ENCODE measurements around the gene NOTUM.

NOTUM gene

DNA sequence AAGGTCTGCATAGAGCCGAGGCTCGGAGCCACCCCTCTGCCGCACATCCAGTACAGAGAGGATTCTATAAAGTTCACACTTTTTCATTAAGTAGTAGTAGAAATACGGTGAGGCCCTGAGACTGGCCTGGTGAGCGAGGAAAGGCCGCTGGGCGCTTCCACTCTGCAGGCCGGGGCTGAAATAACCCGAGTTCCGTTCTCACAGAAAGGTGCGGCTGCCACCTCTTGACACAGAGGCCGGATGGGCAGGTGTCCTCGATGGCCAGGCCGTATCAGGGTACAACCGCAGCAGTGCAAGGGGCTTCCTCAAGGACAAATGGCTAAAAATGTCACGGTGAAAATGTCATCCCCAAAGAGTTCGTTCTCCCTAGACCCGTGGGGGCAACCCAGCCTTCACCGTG lies 49.0 kb downstream of the NOTUM start:
- H3K4me3 ChIP-seq (ENCODE audit: low read length in 2 of 2): no peak overlapping the region
- peaks cover 8% of the 10 kb centered on the region for H3K79me1 ChIP-seq (ENCODE audit: low read depth, low read length)
- no peak overlapping the region for H2BK12ac ChIP-seq (ENCODE audit: low read length)
- H4K91ac ChIP-seq (ENCODE audit: low read depth, low read length, poor library complexity): no peak overlapping the region
- no peak overlapping the region for H3K9ac ChIP-seq (ENCODE audit: low read depth, low read length, poor library complexity)
- H3K4ac ChIP-seq (ENCODE audit: low read length): no peak overlapping the region
- no peak overlapping the region for H2BK120ac ChIP-seq (ENCODE audit: low read depth, low read length)
- H3K4me1 ChIP-seq (ENCODE audit: control insufficient read depth in 2 of 2, insufficient read depth in 1 of 2, low read depth in 1 of 2, low read length in 2 of 2): peaks cover 4 to 15% of the 10 kb centered on the region in 2 donors
- H3K4me2 ChIP-seq (ENCODE audit: insufficient read depth, low read length, poor library complexity, severe bottlenecking): no peak overlapping the region
- DNase-seq (ENCODE audit: low spot score): no peak
- H3K27me3 ChIP-seq (ENCODE audit: control insufficient read depth in 3 of 3, insufficient read depth in 3 of 3, low read depth in 1 of 3, low read length in 3 of 3): no peaks in the 10 kb centered on the region
- H3K36me3 ChIP-seq (replicated peaks in 1 of 2; ENCODE audit: control insufficient read depth in 2 of 2, insufficient read depth in 2 of 2, low read length in 2 of 2): peaks cover 36 to 69% of the 10 kb centered on the region in 2 donors
- H3K18ac ChIP-seq (ENCODE audit: low read length): no peak overlapping the region
- no peak overlapping the region for H3K23ac ChIP-seq (ENCODE audit: low read depth, low read length, poor library complexity)
- no peak overlapping the region for H3K14ac ChIP-seq (ENCODE audit: low read length)
- no peak overlapping the region for H3K27ac ChIP-seq (replicated peaks; ENCODE audit: low read length)
- H2BK5ac ChIP-seq (ENCODE audit: low read length): no peak overlapping the region
- H2AK5ac ChIP-seq (ENCODE audit: low read depth, low read length): no peak overlapping the region
- H4K8ac ChIP-seq (ENCODE audit: low read depth, low read length): no peak overlapping the region
- no CpG with 5 or more reads among the region's 19 CpGs for WGBS, 2 donors (ENCODE audit: extremely low coverage in 2 of 2, insufficient read length in 2 of 2, insufficient replicate concordance in 1 of 2)
- H2AFZ ChIP-seq (ENCODE audit: low read length): peak overlapping the region; percentile 11
- H2BK15ac ChIP-seq (ENCODE audit: low read length): no peak overlapping the region
- H3K9me3 ChIP-seq (replicated peaks in 1 of 2; ENCODE audit: control insufficient read depth in 2 of 2, insufficient read depth in 1 of 2, low read depth in 1 of 2, low read length in 2 of 2): no peaks in the 10 kb centered on the region

DNA sequence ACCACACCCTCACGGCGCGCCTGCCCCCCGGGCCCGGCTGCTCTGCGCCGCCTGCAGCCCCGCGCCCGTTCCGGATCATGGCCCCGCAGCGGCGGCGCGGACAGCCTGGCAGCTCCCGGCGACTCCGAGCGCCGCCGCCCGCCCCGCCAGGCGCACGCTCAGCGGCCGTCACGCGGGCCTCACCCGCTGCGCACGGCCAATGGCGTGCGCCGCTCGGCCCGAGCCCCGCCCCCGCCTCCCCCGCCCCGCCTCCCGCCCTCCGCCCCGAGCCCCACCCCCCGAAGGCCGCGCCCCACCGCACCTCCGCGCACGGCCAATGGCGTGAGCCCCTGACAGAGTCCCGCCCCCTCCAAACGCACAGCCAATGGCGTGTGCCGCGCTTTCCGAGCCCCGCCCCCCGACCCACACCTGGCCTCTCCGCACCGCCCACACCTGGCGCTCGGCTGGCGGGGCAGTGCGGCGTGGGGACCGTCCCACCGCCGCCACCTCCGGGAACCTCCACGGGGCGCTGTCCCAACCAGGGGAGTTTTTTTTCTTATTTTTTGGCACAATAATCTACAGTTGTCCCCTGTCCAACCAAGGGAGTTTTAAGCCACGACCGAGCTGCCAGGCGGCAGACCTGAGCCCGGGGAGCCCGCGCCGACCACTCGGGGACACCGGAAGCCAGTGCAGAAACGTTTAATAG lies 49.6 kb downstream of the NOTUM start, which contains the start of gene PCYT2:
TSS of gene PCYT2 (minus strand) at position 123 of the 685 bp plus-strand sequence. CDS start at position 79, 44 bp downstream.
- no peak within 1 kb of the TSS for H2BK15ac ChIP-seq (ENCODE audit: low read length)
- no peak within 1 kb of the TSS for H3K27ac ChIP-seq (replicated peaks; ENCODE audit: low read length)
- peaks cover 37 to 73% of the 10 kb centered on the region in 2 donors for H3K36me3 ChIP-seq (replicated peaks in 1 of 2; ENCODE audit: control insufficient read depth in 2 of 2, insufficient read depth in 2 of 2, low read length in 2 of 2)
- peak within 1 kb of the TSS; percentile 98 for H3K4me2 ChIP-seq (ENCODE audit: insufficient read depth, low read length, poor library complexity, severe bottlenecking)
- peak within 1 kb of the TSS; percentile 80 for H3K23ac ChIP-seq (ENCODE audit: low read depth, low read length, poor library complexity)
- H3K4me3 ChIP-seq (ENCODE audit: low read length in 2 of 2): peak within 1 kb of the TSS; percentile 76 to 95
- peak within 1 kb of the TSS; percentile 83 for H3K18ac ChIP-seq (ENCODE audit: low read length)
- peaks cover 4 to 10% of the 10 kb centered on the region in 2 donors for H3K4me1 ChIP-seq (ENCODE audit: control insufficient read depth in 2 of 2, insufficient read depth in 1 of 2, low read depth in 1 of 2, low read length in 2 of 2)
- H2BK120ac ChIP-seq (ENCODE audit: low read depth, low read length): no peak within 1 kb of the TSS
- H3K4ac ChIP-seq (ENCODE audit: low read length): no peak within 1 kb of the TSS
- H2BK5ac ChIP-seq (ENCODE audit: low read length): no peak within 1 kb of the TSS
- H4K8ac ChIP-seq (ENCODE audit: low read depth, low read length): no peak within 1 kb of the TSS
- H2AK5ac ChIP-seq (ENCODE audit: low read depth, low read length): no peak within 1 kb of the TSS
- H2BK12ac ChIP-seq (ENCODE audit: low read length): no peak within 1 kb of the TSS
- peak within 1 kb of the TSS; percentile 92 for H3K9ac ChIP-seq (ENCODE audit: low read depth, low read length, poor library complexity)
- H3K79me1 ChIP-seq (ENCODE audit: low read depth, low read length): peaks cover 5% of the 10 kb centered on the region
- H3K9me3 ChIP-seq (replicated peaks in 1 of 2; ENCODE audit: control insufficient read depth in 2 of 2, insufficient read depth in 1 of 2, low read depth in 1 of 2, low read length in 2 of 2): no peaks in the 10 kb centered on the region
- no peaks in the 10 kb centered on the region for H3K27me3 ChIP-seq (ENCODE audit: control insufficient read depth in 3 of 3, insufficient read depth in 3 of 3, low read depth in 1 of 3, low read length in 3 of 3)
- H2AFZ ChIP-seq (ENCODE audit: low read length): peak within 1 kb of the TSS; percentile 73
- H3K14ac ChIP-seq (ENCODE audit: low read length): peak within 1 kb of the TSS; percentile 57
- H4K91ac ChIP-seq (ENCODE audit: low read depth, low read length, poor library complexity): no peak within 1 kb of the TSS
- peak; percentile 81 for DNase-seq (ENCODE audit: low spot score)
- WGBS, 2 donors (ENCODE audit: extremely low coverage in 2 of 2, insufficient read length in 2 of 2, insufficient replicate concordance in 1 of 2): no CpG with 5 or more reads among the region's 84 CpGs

DNA sequence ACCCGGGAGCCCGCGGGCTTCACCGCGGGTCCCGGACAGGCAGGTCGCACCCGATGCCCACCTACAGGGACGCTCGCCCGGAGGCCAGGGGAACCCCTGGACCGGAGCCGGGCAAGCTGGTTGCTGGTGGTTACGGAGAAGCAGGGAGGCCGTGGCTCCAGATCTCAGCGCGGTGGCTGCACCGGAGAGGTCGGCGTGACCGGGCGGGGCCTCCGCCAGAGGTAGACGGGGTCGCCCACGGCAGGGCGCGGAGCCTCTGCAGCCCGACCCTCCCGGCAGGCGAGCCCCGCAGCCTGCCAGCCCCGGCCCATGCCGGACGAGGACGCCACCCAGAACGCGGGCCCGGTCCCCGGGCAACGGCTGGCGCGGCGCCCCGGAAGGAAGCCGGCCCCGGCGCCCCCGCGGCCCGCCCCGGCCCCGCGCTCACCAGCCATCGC lies 50.1 kb downstream of the NOTUM start:
- Histone ChIP-seq H3K18ac (ENCODE audit: low read length) (peak overlapping the region; percentile 83), H3K14ac (ENCODE audit: low read length) (peak overlapping the region; percentile 57), H2AK5ac (ENCODE audit: low read depth, low read length) (no peak overlapping the region), H4K8ac (ENCODE audit: low read depth, low read length) (no peak overlapping the region), H3K27me3 (ENCODE audit: control insufficient read depth in 3 of 3, insufficient read depth in 3 of 3, low read depth in 1 of 3, low read length in 3 of 3) (no peaks in the 10 kb centered on the region), H3K9me3 (replicated peaks in 1 of 2; ENCODE audit: control insufficient read depth in 2 of 2, insufficient read depth in 1 of 2, low read depth in 1 of 2, low read length in 2 of 2) (no peaks in the 10 kb centered on the region), H3K4ac (ENCODE audit: low read length) (no peak overlapping the region), H3K9ac (ENCODE audit: low read depth, low read length, poor library complexity) (peak overlapping the region; percentile 92), H3K36me3 (replicated peaks in 1 of 2; ENCODE audit: control insufficient read depth in 2 of 2, insufficient read depth in 2 of 2, low read length in 2 of 2) (peaks cover 38 to 74% of the 10 kb centered on the region in 2 donors), H2BK15ac (ENCODE audit: low read length) (no peak overlapping the region), H2AFZ (ENCODE audit: low read length) (peak overlapping the region; percentile 73), H2BK120ac (ENCODE audit: low read depth, low read length) (no peak overlapping the region), H2BK5ac (ENCODE audit: low read length) (no peak overlapping the region), H3K23ac (ENCODE audit: low read depth, low read length, poor library complexity) (peak overlapping the region; percentile 80), H2BK12ac (ENCODE audit: low read length) (no peak overlapping the region), H3K4me1 (ENCODE audit: control insufficient read depth in 2 of 2, insufficient read depth in 1 of 2, low read depth in 1 of 2, low read length in 2 of 2) (peaks cover 4 to 10% of the 10 kb centered on the region in 2 donors), H3K4me2 (ENCODE audit: insufficient read depth, low read length, poor library complexity, severe bottlenecking) (peak overlapping the region; percentile 98), H4K91ac (ENCODE audit: low read depth, low read length, poor library complexity) (no peak overlapping the region), H3K27ac (replicated peaks; ENCODE audit: low read length) (no peak overlapping the region), H3K4me3 (ENCODE audit: low read length in 2 of 2) (peak overlapping the region; percentile 76 to 95), H3K79me1 (ENCODE audit: low read depth, low read length) (peaks cover 5% of the 10 kb centered on the region)
- DNase-seq (ENCODE audit: low spot score): no peak
- WGBS, 2 donors (ENCODE audit: extremely low coverage in 2 of 2, insufficient read length in 2 of 2, insufficient replicate concordance in 1 of 2): no CpG with 5 or more reads among the region's 55 CpGs

DNA sequence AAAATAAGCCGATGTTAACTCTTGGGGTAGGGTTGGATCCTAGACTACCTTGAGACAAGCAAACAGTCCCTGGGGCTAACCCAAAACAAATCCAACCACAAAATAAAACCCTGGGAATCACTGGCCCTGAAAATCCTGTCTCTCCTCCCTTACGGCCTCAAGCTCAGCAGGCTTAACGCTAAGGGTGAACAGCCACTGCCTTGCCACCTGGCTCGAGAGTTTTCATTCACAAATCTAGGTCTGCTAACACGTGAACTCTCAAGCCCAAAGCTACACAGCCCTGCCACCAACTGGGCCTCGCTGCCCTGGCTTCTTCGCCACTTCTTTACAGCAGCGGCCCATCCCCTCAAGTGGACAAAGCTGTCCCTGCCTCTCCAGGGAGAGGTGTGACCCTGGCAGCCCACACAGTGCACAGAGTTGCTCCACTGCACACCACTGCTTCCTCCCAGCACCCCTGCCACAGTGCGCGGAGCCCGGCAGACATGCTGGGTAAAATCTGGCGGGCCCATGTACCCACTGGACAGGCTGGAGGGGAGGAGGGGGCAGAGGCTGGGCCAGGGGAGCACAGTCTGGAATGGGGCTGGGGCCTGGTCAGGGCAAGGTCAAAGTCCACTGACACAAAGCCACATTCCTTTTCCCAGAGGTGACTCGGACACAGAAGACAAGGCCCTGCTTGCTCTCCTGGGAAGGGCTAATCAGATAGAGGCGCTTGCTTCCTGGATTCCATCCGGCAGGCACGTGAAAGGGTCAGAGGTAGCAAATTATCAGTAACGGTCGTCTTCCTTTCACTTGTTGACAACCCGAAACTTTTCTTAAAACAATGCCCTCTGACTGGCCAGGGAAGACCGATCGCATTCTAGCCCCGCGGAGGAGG lies 50.8 kb downstream of the NOTUM start:
- no peak for DNase-seq (ENCODE audit: low spot score)
- Histone ChIP-seq H3K36me3 (replicated peaks in 1 of 2; ENCODE audit: control insufficient read depth in 2 of 2, insufficient read depth in 2 of 2, low read length in 2 of 2) (peaks cover 34 to 74% of the 10 kb centered on the region in 2 donors), H2AFZ (ENCODE audit: low read length) (peak overlapping the region; percentile 73), H3K4me3 (ENCODE audit: low read length in 2 of 2) (peak overlapping the region; percentile 76 to 95), H3K27me3 (ENCODE audit: control insufficient read depth in 3 of 3, insufficient read depth in 3 of 3, low read depth in 1 of 3, low read length in 3 of 3) (no peaks in the 10 kb centered on the region), H3K23ac (ENCODE audit: low read depth, low read length, poor library complexity) (no peak overlapping the region), H3K4me2 (ENCODE audit: insufficient read depth, low read length, poor library complexity, severe bottlenecking) (peak overlapping the region; percentile 98), H3K27ac (replicated peaks; ENCODE audit: low read length) (no peak overlapping the region), H2BK15ac (ENCODE audit: low read length) (no peak overlapping the region), H3K4ac (ENCODE audit: low read length) (no peak overlapping the region), H4K8ac (ENCODE audit: low read depth, low read length) (no peak overlapping the region), H3K18ac (ENCODE audit: low read length) (peak overlapping the region; percentile 83), H3K79me1 (ENCODE audit: low read depth, low read length) (peaks cover 5% of the 10 kb centered on the region), H2AK5ac (ENCODE audit: low read depth, low read length) (no peak overlapping the region), H2BK5ac (ENCODE audit: low read length) (no peak overlapping the region), H3K14ac (ENCODE audit: low read length) (peak overlapping the region; percentile 2), H4K91ac (ENCODE audit: low read depth, low read length, poor library complexity) (no peak overlapping the region), H2BK12ac (ENCODE audit: low read length) (no peak overlapping the region), H3K4me1 (ENCODE audit: control insufficient read depth in 2 of 2, insufficient read depth in 1 of 2, low read depth in 1 of 2, low read length in 2 of 2) (peaks cover 4 to 10% of the 10 kb centered on the region in 2 donors), H3K9me3 (replicated peaks in 1 of 2; ENCODE audit: control insufficient read depth in 2 of 2, insufficient read depth in 1 of 2, low read depth in 1 of 2, low read length in 2 of 2) (no peaks in the 10 kb centered on the region), H2BK120ac (ENCODE audit: low read depth, low read length) (no peak overlapping the region), H3K9ac (ENCODE audit: low read depth, low read length, poor library complexity) (peak overlapping the region; percentile 81)
- WGBS, 2 donors (ENCODE audit: extremely low coverage in 2 of 2, insufficient read length in 2 of 2, insufficient replicate concordance in 1 of 2): no CpG with 5 or more reads among the region's 23 CpGs
